Sigmoid colon (tissue), 7 donors: ENCODE measurements around the gene DNAH7. TPM values are rescaled to one million over a fixed set of nuclear protein-coding genes. Genes with fewer than 3 reads are reported as not detected.

Source experiments
- DNase-seq: peaks from one replicate; pipeline ENCODE4 v3.0.0-alpha.2; 2019
- H3K27ac ChIP-seq, 4 donors: fragments of 200-600 bp; sonication (generic); one replicate each; pipeline ENCODE4 v1.5.1; 2016 to 2019; ENCODE audit warnings: mild to moderate bottlenecking in 1 of 4
- H3K27me3 ChIP-seq, 3 donors: fragments of 200-600 bp; sonication (generic); one replicate each; pipeline ENCODE4 v1.5.1; 2019; ENCODE audit warnings: mild to moderate bottlenecking in 1 of 3
- H3K36me3 ChIP-seq, 4 donors: fragments of 200-600 bp; sonication (generic); one replicate each; pipeline ENCODE4 v1.5.1; 2016 to 2019
- H3K4me1 ChIP-seq, 4 donors: fragments of 200-600 bp; sonication (generic); one replicate each; pipeline ENCODE4 v1.5.1; 2017 to 2019
- H3K4me3 ChIP-seq, 4 donors: fragments of 200-600 bp; sonication (generic); one replicate each; pipeline ENCODE4 v1.5.1; 2017 to 2019; ENCODE audit warnings: mild to moderate bottlenecking in 2 of 4, moderate library complexity in 1 of 4
- H3K9me3 ChIP-seq, 4 donors: fragments of 200-600 bp in 3 of 4; sonication (generic) in 3 of 4; one replicate each; pipeline versions ENCODE4 v1.5.1 to v1.6.1; 2013 to 2019
- CTCF ChIP-seq, 4 experiments: fragments of 450-650 bp in 3 of 4; fragments of 200-600 bp in 1 of 4; IDR thresholded peaks; one replicate each; pipeline ENCODE4 v1.5.1; 2016 to 2019; ENCODE audit warnings: antibody characterized with exemption in 4 of 4, mild to moderate bottlenecking in 3 of 4, moderate library complexity in 2 of 4
- EP300 ChIP-seq, 4 donors: sonication (generic); formaldehyde crosslinking; IDR thresholded peaks; one replicate each; pipeline ENCODE4 v1.6.1; 2017; ENCODE audit warnings: antibody characterized with exemption in 4 of 4
- POLR2A ChIP-seq, 2 donors: fragments of 450-650 bp; IDR thresholded peaks; one replicate each; pipeline ENCODE4 v1.6.1; 2016; ENCODE audit warnings: antibody characterized with exemption in 2 of 2, mild to moderate bottlenecking in 2 of 2, moderate library complexity in 2 of 2
- POLR2AphosphoS5 ChIP-seq, 4 donors: sonication (generic); formaldehyde crosslinking; IDR thresholded peaks; one replicate each; pipeline ENCODE4 v1.6.1; 2017; ENCODE audit warnings: antibody characterized with exemption in 4 of 4
- WGBS, 2 donors: extraction: QIAGEN DNeasy Blood & Tissue Kit; methylation state at CpG; one replicate each; pipeline ENCODE4 v1.1.7; 2013; 5-methylcytosine and 5-hydroxymethylcytosine counted together
- intact Hi-C: fragments of 100-400 bp; cut with DNase I; formaldehyde crosslinking; loops from one replicate; pipeline ENCODE4 v1.15.1; 2023
- polyA plus RNA-seq, 3 donors: library from polyadenylated mRNA; stranded (reverse); fragments of 200-250 nt; gene quantifications; one replicate each; pipeline ENCODE4 v1.2.3, GENCODE V29; 2013
- total RNA-seq, 4 donors: library from RNA; depleted of rRNA; stranded (reverse); fragments of >200 nt; gene quantifications; one replicate each; pipeline ENCODE4 v1.1.0, GENCODE V29; 2016
- donor health status: healthy with polysubstance abuse.
- donor health status: Bipolar disorder and iron deficiency.
- donor health status: healthy.

Gene DNAH7
- total and polyA plus RNA-seq, 7 donors = 0.36 to 1.9 (median 0.99) TPM

DNA sequence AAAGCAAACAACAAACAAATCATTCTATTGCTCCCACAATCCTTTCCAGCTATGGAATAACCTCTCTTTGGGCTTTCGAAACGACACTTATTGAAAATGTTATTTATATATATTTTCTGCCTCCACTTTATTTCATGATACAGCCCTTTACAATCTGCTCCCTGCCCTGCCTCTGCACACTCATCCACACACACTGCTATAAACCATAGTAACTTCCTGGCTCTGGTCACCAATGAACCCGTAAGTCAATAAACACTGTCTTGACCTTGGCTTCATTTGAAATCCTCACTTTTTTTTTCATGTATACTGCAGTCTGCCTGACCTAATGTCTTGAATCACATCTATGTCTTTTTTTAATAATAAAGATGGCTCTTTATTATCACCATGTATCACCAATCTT is 250.1 kb downstream of the DNAH7 start:
- intact Hi-C loops = no loop called here
- no peaks in the 10 kb centered on the region for H3K9me3 ChIP-seq
- H3K27ac ChIP-seq = no peak overlapping the region
- H3K36me3 ChIP-seq = no peaks in the 10 kb centered on the region
- DNase-seq = no peak
- 14 to 53% methylated on average over 3 of the region's 3 CpGs for whole genome bisulfite sequencing, 2 donors
- no peak for TF ChIP-seq POLR2AphosphoS5 (IDR thresholded peaks at IDR 0.05)
- no peak for TF ChIP-seq CTCF (IDR thresholded peaks at IDR 0.05)
- no peak for TF ChIP-seq POLR2A (IDR thresholded peaks at IDR 0.05)
- no peak for TF ChIP-seq EP300 (IDR thresholded peaks at IDR 0.05)
- no peak overlapping the region for H3K4me3 ChIP-seq
- H3K4me1 ChIP-seq = no peaks in the 10 kb centered on the region
- no peaks in the 10 kb centered on the region for H3K27me3 ChIP-seq

DNA sequence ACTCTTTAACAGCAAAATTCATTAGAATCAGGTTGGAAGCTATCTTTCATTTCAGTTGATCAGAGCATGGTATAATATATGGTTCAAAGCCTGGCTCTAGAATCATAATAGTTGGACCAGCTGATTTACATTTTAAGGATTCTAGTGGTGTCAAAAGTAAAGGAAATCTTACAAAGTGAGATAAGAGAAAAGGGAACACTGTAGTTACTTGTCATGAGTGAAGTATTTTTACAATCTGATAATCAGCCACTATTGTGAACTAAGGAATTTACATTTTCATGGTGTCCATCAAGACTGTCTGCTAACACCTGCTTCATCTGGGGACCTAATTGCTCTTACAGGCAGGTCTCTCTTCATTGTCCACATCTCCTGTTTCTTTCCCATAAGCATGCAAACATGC is 250.5 kb downstream of the DNAH7 start:
- Histone ChIP-seq H3K36me3 (no peaks in the 10 kb centered on the region), H3K4me3 (no peak overlapping the region), H3K4me1 (no peaks in the 10 kb centered on the region), H3K27me3 (no peaks in the 10 kb centered on the region), H3K9me3 (no peaks in the 10 kb centered on the region), H3K27ac (no peak overlapping the region)
- intact Hi-C loops = no loop called here
- TF ChIP-seq POLR2A (IDR thresholded peaks at IDR 0.05) (no peak), EP300 (IDR thresholded peaks at IDR 0.05) (no peak), POLR2AphosphoS5 (IDR thresholded peaks at IDR 0.05) (no peak), CTCF (IDR thresholded peaks at IDR 0.05) (no peak)
- no peak for DNase-seq

GRCh38 chr2:195815083-195815482 is 253.6 kb downstream of the DNAH7 start:
- Histone ChIP-seq H3K4me3 (no peak overlapping the region), H3K9me3 (no peaks in the 10 kb centered on the region), H3K4me1 (no peaks in the 10 kb centered on the region), H3K36me3 (no peaks in the 10 kb centered on the region), H3K27ac (no peak overlapping the region), H3K27me3 (no peaks in the 10 kb centered on the region)
- WGBS, 2 donors = 93 to 95% methylated on average over 2 of the region's 2 CpGs
- DNase-seq = no peak
- no peak for TF ChIP-seq CTCF (IDR thresholded peaks at IDR 0.05)
- TF ChIP-seq POLR2AphosphoS5 (IDR thresholded peaks at IDR 0.05) = no peak
- no peak for TF ChIP-seq EP300 (IDR thresholded peaks at IDR 0.05)
- no peak for TF ChIP-seq POLR2A (IDR thresholded peaks at IDR 0.05)
- intact Hi-C loops = no loop called here

DNA sequence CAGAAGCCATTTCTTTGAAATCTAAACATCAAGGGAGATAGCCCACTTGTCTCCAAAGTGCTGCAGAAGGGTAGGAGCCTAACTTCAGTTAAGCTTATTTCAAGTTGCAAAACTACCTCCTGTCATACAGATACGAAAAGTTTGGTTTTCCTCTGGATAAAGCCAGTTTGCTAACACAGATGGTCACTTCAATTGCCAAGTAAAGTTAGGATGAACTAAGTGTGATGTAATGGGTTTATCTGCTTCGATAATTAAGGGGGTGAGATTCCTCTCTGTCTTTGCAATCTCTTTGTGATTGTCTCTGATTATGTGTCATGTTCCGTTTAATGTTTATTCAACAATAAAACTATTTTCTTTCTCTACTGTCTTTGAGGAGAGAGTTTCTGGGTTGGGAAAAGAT is 255.2 kb downstream of the DNAH7 start:
- H3K4me3 ChIP-seq = no peak overlapping the region
- intact Hi-C loops = no loop called here

More for the DNA sequence above, 255.2 kb downstream of the DNAH7 start:
- Histone ChIP-seq H3K9me3 (no peaks in the 10 kb centered on the region), H3K27me3 (no peaks in the 10 kb centered on the region), H3K36me3 (no peaks in the 10 kb centered on the region), H3K27ac (no peak overlapping the region), H3K4me1 (no peaks in the 10 kb centered on the region)
- 25 to 52% methylated on average over 3 of the region's 3 CpGs for WGBS, 2 donors
- DNase-seq = no peak
- TF ChIP-seq CTCF (IDR thresholded peaks at IDR 0.05) (no peak), POLR2AphosphoS5 (IDR thresholded peaks at IDR 0.05) (no peak)
